ENCODE results near the gene NTF3.

Gene NTF3
- total RNA-seq, result 0 to 0.13 reads per million in 2 donors

DNA sequence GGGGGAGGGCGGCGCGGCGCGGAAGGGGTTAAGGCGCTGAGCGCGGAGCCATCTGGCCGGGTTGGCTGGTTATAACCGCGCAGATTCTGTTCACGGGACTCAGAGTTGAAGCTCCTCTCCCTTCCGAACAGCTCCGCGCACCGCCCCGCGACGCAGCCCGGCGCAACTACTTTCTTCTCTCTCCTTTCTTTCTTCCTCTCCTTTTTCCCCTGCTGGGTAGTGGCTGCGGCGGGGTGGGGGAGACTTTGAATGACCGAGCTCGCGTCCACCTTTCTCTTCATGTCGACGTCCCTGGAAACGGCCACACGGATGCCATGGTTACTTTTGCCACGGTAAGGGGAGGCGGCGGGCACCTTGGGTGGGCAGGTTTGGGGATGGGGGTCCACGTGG lies at the start of gene NTF3:
Gene NTF3, plus strand, starts transcription at position 98 of the 390 bp plus-strand sequence. Its CDS starts 217 bp downstream, at position 315.
- no peak for DNase-seq

DNA sequence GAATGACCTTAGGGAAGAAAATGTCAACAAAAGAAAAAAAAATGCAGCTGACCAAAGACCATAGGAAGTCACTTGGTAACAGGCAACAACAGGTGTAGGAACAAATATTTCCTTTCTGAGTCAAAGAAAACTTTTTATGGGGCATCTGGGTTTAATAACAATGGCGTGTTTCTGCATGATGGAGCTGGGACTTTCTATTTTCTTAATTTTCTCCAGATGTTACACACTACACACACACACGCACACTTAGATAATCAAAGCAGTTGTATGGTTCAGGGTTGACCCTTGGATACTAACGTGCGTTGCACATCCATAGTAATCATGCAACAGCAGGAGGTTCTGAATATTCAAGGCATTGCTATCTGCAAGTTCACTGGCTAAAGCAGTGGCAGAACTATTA lies 47.9 kb upstream of the NTF3 start:
- no peak for DNase-seq

GRCh38 chr12:5388581-5389535 lies 43.0 kb upstream of the NTF3 start:
- no peak for DNase-seq

DNA sequence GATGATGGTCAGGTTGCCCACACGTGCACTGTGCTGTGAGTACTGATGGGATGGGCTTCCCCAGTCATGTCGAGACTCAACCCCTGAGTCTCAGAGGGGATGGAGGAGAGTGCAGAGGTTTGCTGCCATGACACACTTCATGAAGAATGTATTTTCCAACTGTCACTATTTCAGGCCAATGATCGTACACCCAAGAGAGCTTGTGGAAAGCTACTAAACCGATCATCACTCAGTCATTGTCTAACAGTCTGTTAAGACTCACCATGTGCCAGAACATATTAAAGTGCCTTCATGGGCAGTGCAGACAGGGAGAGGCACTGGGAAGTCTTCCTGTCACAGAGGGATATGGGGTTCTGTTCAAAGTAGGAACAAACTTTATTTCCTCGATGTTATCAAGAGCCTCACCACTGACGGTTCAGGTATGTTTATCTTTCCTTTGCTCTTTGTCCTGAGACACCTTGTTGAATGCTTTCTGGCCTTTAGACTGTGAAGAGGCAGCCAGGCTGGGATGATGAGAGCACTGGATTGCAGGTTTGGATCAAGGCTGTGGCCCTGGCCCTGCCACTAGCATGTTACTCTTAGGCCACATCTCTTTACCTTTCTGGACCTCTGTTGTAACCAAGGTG lies 41.6 kb upstream of the NTF3 start:
- no peak for DNase-seq

DNA sequence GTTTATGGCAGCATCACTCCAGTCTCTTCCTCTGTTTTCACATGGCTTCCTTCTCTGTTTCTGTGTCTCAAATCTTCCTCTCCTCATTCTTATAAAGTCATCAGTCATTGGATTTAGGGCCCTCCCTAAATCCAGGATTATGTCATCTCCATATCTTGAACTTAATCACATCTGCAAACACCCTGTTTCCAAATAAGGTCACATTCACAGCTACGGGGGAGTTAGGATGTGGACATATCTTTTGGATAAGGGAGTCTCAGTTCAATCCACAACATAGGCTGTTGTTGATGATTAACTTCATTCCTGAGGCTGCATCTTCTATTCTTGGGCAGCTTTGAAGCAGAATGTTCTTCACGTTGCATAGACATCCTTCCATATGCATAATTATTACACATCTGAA lies 40.3 kb upstream of the NTF3 start:
- DNase-seq, result no peak

DNA sequence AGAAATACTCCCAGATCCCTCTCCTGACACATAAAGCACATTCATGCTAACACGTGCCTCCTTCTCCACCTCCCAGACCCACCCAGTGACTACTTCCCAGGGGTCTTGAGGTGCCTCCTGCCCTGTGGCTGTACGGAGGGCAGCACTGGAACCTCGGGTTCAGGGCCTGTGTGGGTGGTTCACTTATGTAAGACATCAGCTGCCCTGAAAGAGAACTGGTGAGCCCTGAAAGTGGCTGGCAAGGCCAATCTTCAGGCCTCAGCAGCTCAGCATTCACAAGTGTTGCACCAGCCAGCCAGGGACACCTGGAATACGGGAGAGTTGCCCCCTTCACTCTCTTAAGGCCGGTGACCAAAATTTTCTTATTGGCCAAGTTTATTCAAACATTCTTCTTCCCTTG lies 38.9 kb upstream of the NTF3 start:
- no peak for DNase-seq

GRCh38 chr12:5395443-5396271 lies 36.3 kb upstream of the NTF3 start:
- no peak for DNase-seq

DNA sequence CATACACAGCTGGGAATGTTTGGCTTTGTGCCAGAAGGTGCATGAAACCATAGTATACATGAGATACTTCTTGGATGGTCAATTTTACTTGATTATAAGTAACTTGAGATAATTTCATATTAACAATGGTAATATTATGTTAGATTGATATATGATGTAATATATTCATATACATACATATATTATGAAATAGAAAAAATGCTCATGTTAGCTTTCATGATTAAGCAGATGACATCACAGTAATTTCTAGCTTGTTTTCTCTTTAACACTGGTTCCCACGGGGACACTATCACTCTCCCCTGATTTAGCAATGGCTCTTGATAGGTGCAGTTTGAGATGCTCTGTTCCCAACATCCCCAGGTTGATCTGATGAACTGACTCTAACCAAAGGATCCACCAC lies 35.4 kb upstream of the NTF3 start:
- no peak for DNase-seq

GRCh38 chr12:5399266-5399665 lies 32.6 kb upstream of the NTF3 start:
- DNase-seq, result no peak

DNA sequence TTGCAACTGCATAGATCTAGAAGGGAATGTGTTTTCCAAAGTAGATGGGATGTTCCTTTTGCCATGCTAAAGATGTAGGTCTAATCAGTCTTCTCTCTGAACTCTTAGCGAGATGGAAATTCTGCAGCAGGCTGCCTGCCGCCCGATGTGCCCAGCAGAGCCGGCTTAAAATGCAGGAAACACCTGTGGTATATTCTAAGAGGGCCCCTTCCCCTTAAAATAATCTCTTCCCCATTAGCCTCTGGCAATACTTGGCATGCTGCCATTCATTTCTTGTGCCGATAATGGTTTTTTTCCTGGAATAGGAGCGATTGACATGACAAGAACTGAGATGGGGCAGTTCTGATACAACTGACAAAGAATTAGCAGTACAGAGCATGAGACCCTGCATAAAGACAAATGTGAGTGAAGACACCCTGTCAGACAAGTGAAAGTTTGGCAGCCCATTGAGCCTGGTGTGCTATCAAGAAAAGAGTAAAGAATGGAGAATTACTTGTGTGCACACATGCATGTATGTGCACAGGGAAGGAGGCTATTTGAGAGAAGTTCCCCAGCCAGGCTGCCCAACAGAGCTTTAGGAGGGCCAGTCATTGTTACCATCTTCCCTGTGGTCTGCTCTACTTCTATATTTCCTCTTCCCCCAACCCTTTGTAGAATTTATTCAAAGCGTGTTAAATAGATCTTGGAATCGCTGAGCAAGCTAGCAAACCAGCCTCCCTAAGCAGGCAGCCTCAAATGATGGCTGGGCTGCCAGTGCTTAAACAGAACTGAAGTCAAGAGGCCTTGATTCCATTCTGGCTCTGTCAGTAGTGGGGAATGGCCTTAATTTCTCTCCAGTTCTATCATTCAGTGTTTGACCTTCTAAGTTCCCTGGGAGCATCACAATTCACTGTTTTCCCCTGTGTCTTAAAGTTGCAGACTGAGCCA lies 29.6 kb upstream of the NTF3 start:
- DNase-seq, result no peak

DNA sequence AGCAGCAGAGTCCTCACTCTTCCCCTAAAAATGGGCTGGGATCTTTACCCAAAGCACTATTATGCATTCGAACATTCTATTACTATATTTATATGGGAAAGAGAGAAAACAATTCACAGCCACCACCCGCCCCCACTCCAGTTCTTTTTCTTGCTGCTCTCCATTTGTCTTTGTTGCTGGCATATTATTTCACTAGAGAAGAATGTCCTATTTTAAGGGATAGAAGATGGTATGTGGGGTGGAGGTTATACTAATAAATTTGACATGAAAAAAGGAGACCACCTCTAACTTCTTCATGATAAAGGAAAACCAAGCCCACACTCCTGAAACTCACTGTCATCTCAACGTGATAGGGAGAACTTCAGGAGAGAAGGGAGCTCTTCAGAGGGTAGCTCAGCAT lies 28.5 kb upstream of the NTF3 start:
- no peak for DNase-seq

DNA sequence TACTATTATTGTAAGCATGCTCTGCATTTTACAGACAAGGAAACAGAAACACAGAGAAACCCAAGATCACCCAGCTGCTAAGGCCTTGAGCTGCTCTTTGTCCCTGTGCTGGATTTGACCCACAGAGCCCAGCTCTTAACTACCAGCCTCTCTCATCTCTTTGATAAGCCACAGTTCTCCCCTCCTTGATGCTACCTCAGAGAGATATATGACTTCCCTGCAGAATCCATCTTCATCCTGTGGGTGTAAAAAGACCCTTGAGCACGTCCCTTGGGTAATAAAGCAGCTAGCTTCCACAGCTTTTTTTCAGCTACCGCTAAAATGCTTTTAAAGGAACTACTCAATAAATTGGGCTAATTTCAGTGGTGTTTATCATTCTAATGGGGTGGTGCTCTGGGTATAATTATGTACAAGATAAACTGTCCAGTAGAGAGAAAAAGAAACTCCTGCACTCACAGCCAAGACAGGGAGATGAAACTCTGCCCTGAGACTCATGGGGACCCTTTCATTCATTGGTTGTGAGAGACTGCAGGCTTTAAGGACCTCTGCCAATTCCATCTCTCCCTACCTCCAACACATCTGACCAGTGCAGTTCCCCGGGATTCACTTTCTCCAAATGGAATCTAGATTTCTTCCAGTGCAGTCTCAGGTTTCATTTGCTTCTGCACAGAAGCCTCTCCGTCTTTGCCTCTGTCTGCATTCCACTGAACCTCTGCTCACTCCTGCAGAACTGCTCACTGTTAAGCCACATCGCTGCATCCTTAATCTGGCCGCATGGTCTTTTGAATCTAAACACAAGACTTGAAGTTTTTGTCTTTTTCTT lies 24.7 kb upstream of the NTF3 start:
- no peak for DNase-seq

- DNase-seq, result no peak
These were observed 22.3 kb upstream of the NTF3 start for GRCh38 chr12:5409619-5410018.

DNA sequence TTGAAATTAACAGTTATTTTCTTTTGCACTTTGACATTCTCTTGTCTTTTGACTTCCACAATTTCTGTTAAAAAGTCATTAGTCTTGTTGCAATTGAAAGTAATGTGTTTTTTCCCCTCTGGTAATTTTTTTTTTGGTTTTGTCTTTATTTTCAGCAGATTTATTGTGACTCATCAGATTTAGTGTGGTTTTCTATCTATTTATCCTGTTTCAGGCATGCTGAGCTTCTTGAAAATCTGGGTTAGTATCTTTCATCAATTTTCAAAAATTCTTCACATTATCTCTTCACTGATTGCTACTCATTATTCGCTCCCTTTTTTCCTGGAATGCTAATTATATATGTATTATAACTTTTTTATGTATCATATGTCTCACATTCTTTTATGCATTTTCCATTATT lies 15.3 kb upstream of the NTF3 start:
- DNase-seq, result no peak

- DNase-seq, result no peak
These were observed 14.4 kb upstream of the NTF3 start for GRCh38 chr12:5417500-5417899.

DNA sequence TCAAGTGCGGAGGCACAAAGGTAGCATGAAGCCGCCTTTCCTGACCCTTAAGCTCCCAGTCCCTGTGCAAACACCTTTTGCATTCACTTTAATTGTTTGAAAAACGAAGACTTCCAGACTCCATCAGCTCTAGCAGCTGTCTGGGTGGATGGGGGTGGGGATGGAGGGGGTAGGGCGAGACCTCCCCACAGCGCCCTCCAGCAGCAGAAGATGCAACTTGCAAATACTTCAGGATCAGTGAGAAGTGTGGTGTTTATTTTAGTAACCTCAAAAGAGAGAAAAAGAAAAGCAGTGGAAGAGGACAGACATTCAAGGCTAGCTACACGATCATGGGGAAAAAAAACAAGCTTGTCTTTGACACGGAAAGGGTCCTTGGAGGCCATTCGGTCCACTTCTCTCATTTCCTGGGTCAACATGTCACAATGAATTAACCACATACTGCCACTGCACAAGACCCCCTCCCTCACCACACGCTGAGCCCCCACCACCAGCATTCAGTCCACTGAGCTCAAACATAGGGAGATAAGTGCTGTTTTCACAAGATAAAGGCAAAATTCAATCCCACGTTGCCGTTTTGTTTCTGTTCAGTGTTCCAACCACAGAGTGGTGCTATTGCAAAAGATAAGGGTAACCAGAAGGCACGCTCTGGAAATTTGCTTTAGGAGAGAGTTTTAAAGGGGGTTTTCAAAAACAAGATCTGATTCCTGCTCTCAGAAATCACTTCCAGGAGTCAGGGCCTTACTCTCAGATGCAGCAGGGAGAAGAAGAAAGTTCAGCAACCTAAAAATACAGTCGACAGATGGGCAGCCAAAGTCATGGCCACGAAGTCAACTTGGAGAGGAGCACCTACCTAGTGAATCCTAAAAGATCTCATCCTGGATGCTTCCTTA lies 3.3 kb upstream of the NTF3 start:
- DNase-seq, result no peak

DNA sequence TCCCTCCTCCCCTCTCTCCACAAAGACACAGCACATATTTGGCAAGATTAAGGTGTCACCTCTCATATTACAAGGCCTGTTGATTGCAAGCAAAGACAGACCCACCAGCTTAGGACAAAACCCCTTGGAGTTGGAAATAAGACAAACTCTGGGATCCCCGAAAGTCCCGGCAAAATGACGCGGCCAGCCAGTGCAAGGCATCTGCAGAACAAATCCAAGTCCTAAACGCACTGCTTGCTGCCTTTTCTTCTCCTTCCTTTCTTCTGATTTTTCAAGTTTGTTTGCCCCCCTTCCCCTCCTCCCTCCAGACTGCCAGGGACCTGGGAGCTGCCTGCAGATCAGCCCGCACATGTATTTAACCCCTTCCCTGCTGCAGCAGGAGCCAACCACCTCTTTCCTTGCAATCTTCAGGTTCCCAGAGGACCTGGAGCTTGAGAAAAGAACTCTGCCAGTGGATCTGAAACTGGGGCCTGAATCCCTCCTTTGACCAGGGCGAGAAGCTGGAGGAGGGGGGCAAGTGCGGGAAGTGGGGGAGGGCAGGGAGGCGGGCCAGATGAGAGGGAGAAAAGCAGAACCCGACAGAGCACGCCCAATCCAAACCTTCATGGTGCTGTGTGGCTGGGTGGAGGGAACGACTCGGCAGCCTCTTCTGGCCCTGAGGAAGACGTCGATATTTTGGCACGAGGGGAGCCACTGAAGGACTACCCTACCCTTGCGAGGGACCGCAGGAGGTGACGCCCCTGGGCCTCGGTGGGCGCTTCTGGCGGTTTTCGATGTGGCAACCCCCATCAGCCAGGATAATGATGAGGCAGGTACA lies 2.0 kb upstream of the NTF3 start:
- no peak for DNase-seq

DNA sequence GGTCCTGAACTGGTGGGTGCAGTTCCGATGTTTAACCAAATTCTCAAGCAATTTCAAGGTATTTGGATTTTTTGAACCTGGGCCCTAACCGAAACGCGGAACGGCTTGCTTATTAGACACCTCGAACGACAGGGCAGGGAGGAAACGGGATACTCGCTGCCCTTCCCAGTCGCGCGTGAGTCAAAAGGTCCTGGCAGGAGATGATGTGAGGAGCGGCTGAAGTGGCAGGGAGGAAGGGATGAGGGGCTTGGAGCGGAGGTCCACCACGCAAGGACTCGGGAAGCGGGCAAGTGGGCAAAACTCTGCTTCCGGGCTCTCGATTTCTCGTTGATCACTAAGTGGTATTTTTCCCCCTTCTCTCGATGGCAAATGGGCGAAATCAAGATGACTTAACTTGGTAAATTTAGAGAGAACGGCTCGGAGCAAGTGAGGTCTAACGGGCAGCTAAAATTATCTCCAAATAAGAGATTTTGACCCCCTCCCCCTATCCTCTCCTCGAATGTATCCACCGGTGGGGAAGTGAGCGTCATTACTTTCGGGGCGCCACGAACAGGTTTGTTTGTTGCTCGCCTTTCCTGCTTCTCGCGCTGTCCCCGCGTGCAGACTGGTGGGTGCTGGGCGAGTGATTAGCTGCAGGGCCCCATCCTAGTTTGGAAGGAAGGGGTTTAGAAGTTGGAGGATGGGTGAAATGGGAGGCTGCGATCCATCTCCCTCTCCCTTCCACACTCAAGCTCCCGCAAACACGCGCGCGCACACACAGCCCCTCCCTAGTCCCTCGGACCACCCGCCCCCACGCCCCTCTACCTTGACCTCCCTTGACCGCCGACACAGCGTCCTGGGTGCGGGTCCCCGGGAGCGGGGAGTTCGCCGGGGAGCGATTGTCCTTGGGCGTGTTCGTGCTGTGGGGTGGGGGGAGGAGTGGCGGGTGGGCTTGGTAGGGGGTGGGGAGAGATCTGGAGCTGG lies 986 bp upstream of the NTF3 start:
- no peak for DNase-seq

Data from T-helper 2 cell (primary cell).